Hepatic stellate cell (primary cell): ENCODE measurements around the gene WFIKKN2.
"Not testable (repeated sequence)": the region's sequence is repeated elsewhere in the genome, so short reads cannot be mapped to it uniquely, and the experiment has no call there.

Experiments used
- DNase-seq: peaks from one replicate; pipeline ENCODE4 v3.0.0; 2011; ENCODE audit warnings: low spot score

Gene WFIKKN2

GRCh38 chr17:50856431-50856830 is 21.0 kb downstream of the WFIKKN2 start:
- no peak for DNase-seq

- no peak for DNase-seq
Measured at GRCh38 chr17:50858486-50859225, 23.3 kb downstream of the WFIKKN2 start.

- DNase-seq, result not testable (repeated sequence)
Measured at GRCh38 chr17:50859727-50860126, 24.3 kb downstream of the WFIKKN2 start.

GRCh38 chr17:50861334-50861676 is 25.9 kb downstream of the WFIKKN2 start:
- no peak for DNase-seq

GRCh38 chr17:50861822-50862528 is 26.6 kb downstream of the WFIKKN2 start:
- no peak for DNase-seq

GRCh38 chr17:50863221-50863843 is 27.9 kb downstream of the WFIKKN2 start:
- DNase-seq, result no peak

- DNase-seq, result no peak
Measured at GRCh38 chr17:50863931-50864330, 28.5 kb downstream of the WFIKKN2 start.

GRCh38 chr17:50864747-50865059 is 29.3 kb downstream of the WFIKKN2 start:
- DNase-seq, result no peak

- no peak for DNase-seq
Measured at GRCh38 chr17:50865060-50865867, 29.9 kb downstream of the WFIKKN2 start.

GRCh38 chr17:50865868-50866260 is 30.5 kb downstream of the WFIKKN2 start:
- no peak for DNase-seq

- DNase-seq, result peak; percentile 93
Measured at GRCh38 chr17:50866261-50866949, 31.0 kb downstream of the WFIKKN2 start, which contains the start of gene TOB1. TOB1 (minus strand) TSS chr17:50866354; CDS start chr17:50864017, 2,337 bp downstream.

GRCh38 chr17:50866950-50867362 is 31.6 kb downstream of the WFIKKN2 start:
- no peak for DNase-seq

- DNase-seq, result peak; percentile 92
Measured at GRCh38 chr17:50867363-50868139, 32.2 kb downstream of the WFIKKN2 start.

- DNase-seq, result no peak
Measured at GRCh38 chr17:50868140-50868438, 32.7 kb downstream of the WFIKKN2 start.

GRCh38 chr17:50868602-50869001 is 33.2 kb downstream of the WFIKKN2 start:
- DNase-seq, result no peak

- DNase-seq, result no peak
Measured at GRCh38 chr17:50871364-50871763, 36.0 kb downstream of the WFIKKN2 start.

GRCh38 chr17:50871898-50872297 is 36.5 kb downstream of the WFIKKN2 start:
- no peak for DNase-seq

- DNase-seq, result no peak
Measured at GRCh38 chr17:50872710-50873424, 37.5 kb downstream of the WFIKKN2 start.

- no peak for DNase-seq
Measured at GRCh38 chr17:50875074-50875473, 39.7 kb downstream of the WFIKKN2 start.

GRCh38 chr17:50877042-50877441 is 41.7 kb downstream of the WFIKKN2 start:
- not testable (repeated sequence) for DNase-seq

- no peak for DNase-seq
Measured at GRCh38 chr17:50877838-50878237, 42.5 kb downstream of the WFIKKN2 start.
